ENCODE measurements around the gene PAH. TPM values are rescaled to one million over a fixed set of nuclear protein-coding genes. Genes with fewer than 3 reads are reported as not detected.

Gene PAH
- total and polyA plus RNA-seq, 2 donors (not counting 3 experiments of a cell fraction or from before 2014, with no cell fraction given), result not detected

- H3K36me3 ChIP-seq (ENCODE audit: control insufficient read depth in 2 of 2, extremely low read depth in 1 of 2, insufficient read depth in 2 of 2, low read length in 2 of 2), result no peaks in the 10 kb centered on the region
- peak; percentile 53 for TF ChIP-seq EZH2 (IDR thresholded peaks at IDR 0.05; ENCODE audit: borderline replicate concordance, low read depth, low read length, severe bottlenecking)
- no peak for TF ChIP-seq MYC (IDR thresholded peaks at IDR 0.05; ENCODE audit: low read depth, low read length)
- no peak for TF ChIP-seq FOS (IDR thresholded peaks at IDR 0.05; ENCODE audit: borderline replicate concordance, insufficient read depth, low read length)
- no peak for TF ChIP-seq GATA2 (IDR thresholded peaks at IDR 0.05; ENCODE audit: insufficient read depth, insufficient read length, low read depth, low read length)
- no peak for TF ChIP-seq JUN (IDR thresholded peaks at IDR 0.05; ENCODE audit: borderline replicate concordance, insufficient read depth, insufficient read length, low read depth)
- no peak for TF ChIP-seq CTCF (IDR thresholded peaks at IDR 0.05; ENCODE audit: extremely low read depth in 1 of 2, insufficient read depth in 1 of 2, low read depth in 1 of 2, low read length in 2 of 2)
- TF ChIP-seq MAX (IDR thresholded peaks at IDR 0.05; ENCODE audit: insufficient read depth, insufficient read length), result no peak
- no peak for TF ChIP-seq POLR2AphosphoS5 (IDR thresholded peaks at IDR 0.05; ENCODE audit: insufficient read depth, low read depth, low read length)
- H3K9me3 ChIP-seq (replicated peaks; ENCODE audit: control insufficient read depth, insufficient read depth, low read length), result no peaks in the 10 kb centered on the region
- H2AFZ ChIP-seq (ENCODE audit: low read depth, low read length), result no peak overlapping the region
- H3K27me3 ChIP-seq (ENCODE audit: control insufficient read depth in 2 of 2, insufficient read depth in 2 of 2, low read length in 2 of 2), result peaks cover 26 to 33% of the 10 kb centered on the region in 2 experiments
- dilution Hi-C loops (cut with MboI; ENCODE audit: extremely low pct_ligation_motif_present, low sequenced_read_pairs), result no loop called here
- H4K20me1 ChIP-seq (replicated peaks; ENCODE audit: control insufficient read depth, extremely low read depth, insufficient read depth, low read length), result no peaks in the 10 kb centered on the region
- DNase-seq (ENCODE audit: low read depth, low spot score) (no peak), FAIRE-seq (no peak)
- ChIA-PET POLR2A (no interaction called here), CTCF (interaction anchor here (0.6 to 1.2 kb wide), 2 partner anchors 597 to 1400 kb away, joined by 3 to 12 read pairs; no protein-coding TSS in a partner anchor)
- H3K4me3 ChIP-seq (replicated peaks in 1 of 3; ENCODE audit: insufficient read depth in 1 of 3, low read depth in 1 of 3, low read length in 3 of 3), result no peak overlapping the region
- H3K4me1 ChIP-seq (ENCODE audit: control insufficient read depth, extremely low read depth, insufficient read depth, low read length), result no peaks in the 10 kb centered on the region
- no peak overlapping the region for H3K4me2 ChIP-seq (ENCODE audit: insufficient read depth, low read length)
- H3K27ac ChIP-seq (ENCODE audit: insufficient read depth, low read depth, low read length), result no peak overlapping the region
- intact Hi-C loops (cut with micrococcal nuclease), result no loop called here
- H3K9ac ChIP-seq (replicated peaks; ENCODE audit: extremely low read depth, insufficient read depth, low read length), result no peak overlapping the region
- H3K79me2 ChIP-seq (ENCODE audit: control insufficient read depth, insufficient read depth, low read length), result no peaks in the 10 kb centered on the region
- BruUV-seq (replicated peaks), result no TSS peak
- H3K9me1 ChIP-seq (replicated peaks; ENCODE audit: control insufficient read depth, extremely low read depth, insufficient read depth, low read length), result no peaks in the 10 kb centered on the region
Observed at GRCh38 chr12:102950950-102951619, 34.0 kb upstream of the PAH start.

Measured in endothelial cell of umbilical vein (primary cell).